Keratinocyte (primary cell): ENCODE measurements around the gene DENND10. TPM values are rescaled to one million over a fixed set of nuclear protein-coding genes. Genes with fewer than 3 reads are reported as not detected.

Experiments
- DNase-seq: peaks from one replicate; pipeline ENCODE4 v3.0.0-alpha.2; 2011; ENCODE audit warnings: low read depth, missing footprints, low spot score
- FAIRE-seq: peaks from 2 replicates; lab custom pipeline; 2011; peaks lifted over from hg19 to GRCh38; lab: Jason Lieb, UNC
- H2AFZ ChIP-seq: 2 replicates; pipeline ENCODE4 v1.6.0; 2012; ENCODE audit warnings: low read length, control low read depth, inconsistent platforms; ENCODE audit not compliant: control insufficient read depth
- H3K27ac ChIP-seq: 2 replicates; pipeline ENCODE4 v1.5.1; 2011; ENCODE audit warnings: low read length; ENCODE audit not compliant: control insufficient read depth, insufficient read depth
- H3K27me3 ChIP-seq: 3 replicates; pipeline ENCODE4 v1.6.0; 2011; ENCODE audit warnings: low read length; ENCODE audit not compliant: control insufficient read depth, insufficient read depth; ENCODE audit errors: extremely low read depth
- H3K36me3 ChIP-seq, 2 experiments: 2 replicates in 1 of 2; 3 replicates in 1 of 2; pipeline ENCODE4 v1.5.1; 2011; ENCODE audit warnings: low read length in 2 of 2, mild to moderate bottlenecking in 1 of 2; ENCODE audit not compliant: control insufficient read depth in 2 of 2, insufficient read depth in 2 of 2; ENCODE audit errors: extremely low read depth in 1 of 2
- H3K4me1 ChIP-seq: 3 replicates; pipeline ENCODE4 v1.5.1; 2011; ENCODE audit warnings: low read length; ENCODE audit not compliant: control insufficient read depth, insufficient read depth; ENCODE audit errors: extremely low read depth
- H3K4me2 ChIP-seq: 3 replicates; pipeline ENCODE4 v1.6.0; 2011; ENCODE audit warnings: low read depth, low read length; ENCODE audit not compliant: control insufficient read depth, insufficient read depth; ENCODE audit errors: extremely low read depth
- H3K4me3 ChIP-seq, 3 experiments: fragments of 200-600 bp in 1 of 3; sonication (generic) in 1 of 3; 2 replicates in 2 of 3; 3 replicates in 1 of 3; pipeline ENCODE4 v1.5.1; 2011 to 2016; ENCODE audit warnings: low read length in 3 of 3, mild to moderate bottlenecking in 3 of 3, control low read depth in 2 of 3, inconsistent platforms in 1 of 3, low read depth in 1 of 3, mixed read lengths in 1 of 3, mixed run types in 1 of 3, moderate library complexity in 1 of 3; ENCODE audit not compliant: control insufficient read depth in 2 of 3, insufficient read depth in 2 of 3; ENCODE audit errors: extremely low read depth in 1 of 3
- H3K79me2 ChIP-seq: 2 replicates; pipeline ENCODE4 v1.6.0; 2012; ENCODE audit warnings: low read length; ENCODE audit not compliant: control insufficient read depth, insufficient read depth
- H3K9ac ChIP-seq: 3 replicates; pipeline ENCODE4 v1.6.0; 2011; ENCODE audit warnings: low read length; ENCODE audit not compliant: control insufficient read depth, insufficient read depth; ENCODE audit errors: extremely low read depth
- H3K9me1 ChIP-seq: 3 replicates; pipeline ENCODE4 v1.6.0; 2011; ENCODE audit warnings: low read length; ENCODE audit not compliant: control insufficient read depth, insufficient read depth; ENCODE audit errors: extremely low read depth
- H3K9me3 ChIP-seq: 2 replicates; pipeline ENCODE4 v1.5.1; 2012; ENCODE audit warnings: low read depth, low read length; ENCODE audit not compliant: control insufficient read depth
- H4K20me1 ChIP-seq: 3 replicates; pipeline ENCODE4 v1.6.0; 2011; ENCODE audit warnings: low read length; ENCODE audit not compliant: control insufficient read depth, insufficient read depth; ENCODE audit errors: extremely low read depth
- CTCF ChIP-seq, 3 experiments: IDR thresholded peaks in 1 of 3; conservative IDR thresholded peaks in 1 of 3; optimal IDR thresholded peaks in 1 of 3; 2 replicates in 2 of 3; 3 replicates in 1 of 3; pipeline versions ENCODE3 to v1.5.1; 2011; ENCODE audit warnings: low read length in 3 of 3, mild to moderate bottlenecking in 3 of 3, moderate library complexity in 2 of 3, control low read depth in 1 of 3, inconsistent platforms in 1 of 3; ENCODE audit not compliant: insufficient read depth in 2 of 3; ENCODE audit errors: extremely low read depth in 1 of 3
- EZH2 ChIP-seq: IDR thresholded peaks from one replicate; pipeline ENCODE4 v1.6.1; 2012; ENCODE audit warnings: inconsistent platforms, mild to moderate bottlenecking, low read length, moderate library complexity
- dilution Hi-C: fragments of 300-500 bp; cut with MboI; formaldehyde crosslinking; loops from one replicate; pipeline ENCODE4 v1.7.0; 2020; ENCODE audit warnings: low sequenced_read_pairs; ENCODE audit not compliant: extremely low pct_ligation_motif_present
- polyA plus RNA-seq, 5 experiments: library from polyadenylated mRNA; depleted of rRNA in 3 of 5; stranded (reverse) in 3 of 5; stranded (forward) in 1 of 5; unstranded in 1 of 5; fragments of >200 nt; gene quantifications; 1 replicate in 1 of 5; 2 replicates in 3 of 5; 3 replicates in 1 of 5; pipeline versions ENCODE4 v1.2.1 to v1.2.3, GENCODE V29; 2011 to 2012; ENCODE audit warnings: missing spikeins in 2 of 5, low read depth in 1 of 5, low replicate concordance in 1 of 5

The DENND10 gene
- polyA plus RNA-seq, 1 donor (not counting 4 experiments of a cell fraction or from before 2014, with no cell fraction given) = 76.5 TPM

- FAIRE-seq (no peak), DNase-seq (no peak)
- peaks cover 45 to 46% of the 10 kb centered on the region in 2 experiments for H3K36me3 ChIP-seq
- no peak overlapping the region for H3K9ac ChIP-seq
- H3K9me3 ChIP-seq = no peaks in the 10 kb centered on the region
- H2AFZ ChIP-seq = no peak overlapping the region
- no peak overlapping the region for H3K4me3 ChIP-seq
- peaks cover 5% of the 10 kb centered on the region for H4K20me1 ChIP-seq
- no peaks in the 10 kb centered on the region for H3K27me3 ChIP-seq
- H3K9me1 ChIP-seq = no peaks in the 10 kb centered on the region
- H3K79me2 ChIP-seq = peaks cover 75% of the 10 kb centered on the region
- no peak for TF ChIP-seq CTCF (optimal IDR thresholded peaks at IDR 0.05 in 1 of 3, IDR thresholded peaks at IDR 0.05 in 1 of 3, conservative IDR thresholded peaks at IDR 0.05 in 1 of 3; ENCODE audit: extremely low read depth in 1 of 3, insufficient read depth in 2 of 3, low read length in 3 of 3)
- H3K27ac ChIP-seq = no peak overlapping the region
- no peaks in the 10 kb centered on the region for H3K4me1 ChIP-seq
- no peak overlapping the region for H3K4me2 ChIP-seq
- dilution Hi-C loops = no loop called here
Measured at GRCh38 chr10:119058010-119058409, 45.9 kb upstream of the DENND10 start.

GRCh38 chr10:119059557-119059956, 44.4 kb upstream of the DENND10 start:
- H2AFZ ChIP-seq = no peak overlapping the region

More at GRCh38 chr10:119059557-119059956, 44.4 kb upstream of the DENND10 start:
- TF ChIP-seq CTCF (optimal IDR thresholded peaks at IDR 0.05 in 1 of 3, IDR thresholded peaks at IDR 0.05 in 1 of 3, conservative IDR thresholded peaks at IDR 0.05 in 1 of 3; ENCODE audit: extremely low read depth in 1 of 3, insufficient read depth in 2 of 3, low read length in 3 of 3) = no peak
- no peak for TF ChIP-seq EZH2
- Histone ChIP-seq H3K9me1 (no peaks in the 10 kb centered on the region), H3K4me3 (no peak overlapping the region), H3K79me2 (peaks cover 80% of the 10 kb centered on the region), H4K20me1 (peaks cover 2% of the 10 kb centered on the region), H3K27me3 (no peaks in the 10 kb centered on the region), H3K4me2 (no peak overlapping the region), H3K27ac (no peak overlapping the region), H3K9ac (no peak overlapping the region), H3K36me3 (peaks cover 39 to 56% of the 10 kb centered on the region in 2 experiments), H3K4me1 (no peaks in the 10 kb centered on the region), H3K9me3 (no peaks in the 10 kb centered on the region)
- DNase-seq = no peak
- FAIRE-seq = peak; percentile 61
- dilution Hi-C loops = no loop called here
